ENCODE measurements around the gene PLXNA2.

PLXNA2 gene

DNA sequence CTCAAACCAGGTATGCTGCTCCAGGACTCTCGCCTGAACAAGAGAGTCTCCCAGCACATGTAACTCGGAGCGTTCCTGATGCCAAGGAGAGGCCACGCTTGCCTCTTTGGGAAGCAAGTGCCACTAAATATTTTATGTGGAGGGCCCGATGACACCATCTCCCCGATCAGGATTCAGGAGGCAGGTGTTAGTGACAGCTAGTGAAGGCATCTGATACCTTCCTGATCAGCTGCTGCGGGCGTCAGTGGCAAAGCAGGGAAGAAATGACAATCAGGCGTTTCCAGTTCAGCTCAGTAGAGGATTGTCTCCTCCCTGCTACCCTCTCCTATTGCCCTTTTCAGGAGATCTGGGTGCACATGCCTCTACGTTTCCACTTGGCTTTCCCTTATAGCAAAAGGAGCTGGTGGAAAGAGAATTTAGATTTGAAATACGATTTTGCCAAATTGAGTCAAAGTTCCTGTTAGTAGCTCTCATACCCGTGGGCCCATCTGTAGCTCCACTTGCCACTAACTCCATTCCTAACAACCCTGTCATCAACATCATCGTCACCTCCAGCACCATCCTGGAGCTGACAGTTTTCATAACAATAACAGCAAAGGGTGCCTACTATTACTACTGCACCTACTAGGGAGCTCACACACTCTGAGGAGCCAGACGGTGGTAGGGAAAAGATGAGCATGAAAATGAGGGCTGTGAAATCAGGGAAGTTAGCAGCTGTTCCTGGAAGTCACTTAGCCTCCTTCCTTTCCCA is 21.6 kb downstream of the PLXNA2 start:
- no peak for DNase-seq (ENCODE audit: low read depth, low spot score)

DNA sequence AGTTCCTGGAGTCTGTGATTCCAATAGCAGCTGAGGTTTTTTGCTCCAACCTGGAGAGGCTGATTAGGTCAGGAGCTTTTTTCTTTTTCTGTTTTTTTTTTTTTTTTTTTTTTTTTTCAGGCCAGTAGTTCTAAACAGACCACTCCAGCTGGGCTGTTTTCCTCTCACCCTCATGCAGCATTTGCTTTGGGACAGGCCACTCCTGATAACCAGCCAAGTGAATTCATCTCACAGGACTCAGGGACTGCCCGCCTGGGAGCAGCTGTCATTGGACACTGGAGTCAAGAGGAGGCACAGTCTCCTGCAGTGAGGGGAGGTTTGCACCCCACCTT is 22.9 kb downstream of the PLXNA2 start:
- no peak for DNase-seq (ENCODE audit: low read depth, low spot score)

DNA sequence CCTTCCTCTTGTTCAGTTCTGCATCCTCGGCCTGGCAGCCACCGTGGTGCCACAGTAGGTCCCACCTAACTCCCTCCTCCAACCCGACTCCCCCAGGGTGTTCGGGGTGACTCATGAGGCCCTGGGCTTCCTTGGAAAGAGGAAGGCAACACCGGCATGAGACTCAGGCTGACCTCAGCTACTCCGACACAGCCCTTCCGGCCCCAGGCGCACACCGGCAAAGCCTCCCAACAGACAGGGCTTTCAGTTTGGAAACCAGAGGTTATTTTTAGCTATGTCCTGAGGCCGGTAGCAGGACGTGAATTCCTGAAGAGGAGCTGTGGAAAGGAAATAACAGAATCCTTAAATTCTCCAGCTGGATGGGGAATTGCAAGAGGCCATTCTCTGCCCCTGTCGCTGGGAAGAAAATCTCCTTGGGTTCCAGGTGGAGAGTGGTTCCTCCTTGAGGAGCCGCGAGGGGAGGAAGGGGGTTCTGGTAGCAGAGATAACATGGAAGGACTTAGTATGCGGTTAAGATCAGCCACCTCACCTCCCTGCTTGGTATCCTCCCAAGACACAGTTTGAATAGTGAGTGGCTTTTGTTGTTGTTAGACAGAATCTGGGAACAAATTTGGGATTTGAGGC is 24.4 kb downstream of the PLXNA2 start:
- peak; percentile 79 for DNase-seq (ENCODE audit: low read depth, low spot score)

DNA sequence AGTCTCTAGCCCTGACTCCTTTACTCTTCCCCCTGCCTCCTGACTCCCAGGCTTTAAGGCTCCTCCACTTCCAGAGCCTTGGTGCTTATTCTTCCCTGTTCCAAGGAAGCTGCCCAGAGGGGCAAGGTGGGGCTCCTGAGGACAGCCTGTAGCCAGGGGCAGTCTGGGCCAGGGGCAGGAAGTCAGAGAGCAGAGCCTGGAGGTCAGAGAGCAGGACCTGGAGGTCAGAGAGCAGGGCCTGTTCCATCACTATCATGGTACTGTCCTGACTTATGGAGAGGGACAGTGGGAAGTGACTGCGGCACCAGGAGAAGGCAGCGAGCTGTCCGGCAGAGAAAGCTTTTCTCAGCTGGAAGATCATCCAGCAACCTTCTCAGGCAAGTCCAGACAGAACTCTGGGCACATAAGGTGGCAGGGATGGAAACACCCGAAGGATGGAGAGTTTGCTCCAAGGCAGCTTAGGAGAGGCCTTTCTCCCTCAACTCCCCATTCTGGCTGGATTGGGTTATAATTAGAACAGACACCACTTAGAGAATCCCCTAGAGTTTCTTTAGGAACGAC is 25.0 kb downstream of the PLXNA2 start:
- no peak for DNase-seq (ENCODE audit: low read depth, low spot score)

DNA sequence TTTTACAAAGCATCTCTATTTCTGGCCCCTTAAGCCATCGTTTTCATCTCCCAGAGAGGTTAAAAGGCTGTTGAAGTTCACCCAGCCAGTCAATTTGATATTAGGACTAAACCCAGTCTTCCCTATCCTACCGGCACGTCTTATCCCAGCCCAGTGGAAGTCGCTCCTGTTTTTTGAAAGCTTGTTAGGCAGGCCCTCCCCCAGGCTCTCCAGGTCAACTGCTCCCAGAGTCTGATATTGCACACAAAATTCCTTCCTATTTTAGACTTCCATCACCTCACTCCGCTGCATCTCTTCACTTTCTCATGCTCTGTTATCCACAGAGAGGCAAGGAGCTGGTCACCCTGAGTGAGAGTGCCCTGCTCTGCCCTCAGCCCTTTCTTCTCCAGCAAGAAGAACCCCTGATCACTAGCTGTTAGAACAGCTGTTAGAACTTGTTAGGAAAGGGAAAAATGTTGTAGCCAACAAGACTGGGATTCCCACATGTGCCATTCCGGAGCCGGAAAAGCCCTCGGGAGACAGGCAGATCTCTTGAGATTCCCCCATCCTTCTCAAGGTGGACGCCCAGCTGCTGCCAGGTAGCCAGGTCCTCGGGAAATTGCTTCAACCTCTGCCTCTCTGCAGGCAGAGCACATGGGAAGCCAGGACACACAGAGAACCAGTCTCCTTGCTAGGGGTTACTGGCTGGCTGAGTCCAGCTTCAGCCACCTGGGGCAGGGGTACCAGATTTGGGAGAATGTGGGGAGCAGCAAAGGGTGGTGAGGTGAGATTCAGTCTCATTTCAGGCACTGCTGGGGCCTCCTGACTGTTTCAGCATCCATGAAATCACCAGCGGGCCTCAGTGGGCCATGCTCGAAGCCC is 25.7 kb downstream of the PLXNA2 start:
- DNase-seq (ENCODE audit: low read depth, low spot score) = no peak

DNA sequence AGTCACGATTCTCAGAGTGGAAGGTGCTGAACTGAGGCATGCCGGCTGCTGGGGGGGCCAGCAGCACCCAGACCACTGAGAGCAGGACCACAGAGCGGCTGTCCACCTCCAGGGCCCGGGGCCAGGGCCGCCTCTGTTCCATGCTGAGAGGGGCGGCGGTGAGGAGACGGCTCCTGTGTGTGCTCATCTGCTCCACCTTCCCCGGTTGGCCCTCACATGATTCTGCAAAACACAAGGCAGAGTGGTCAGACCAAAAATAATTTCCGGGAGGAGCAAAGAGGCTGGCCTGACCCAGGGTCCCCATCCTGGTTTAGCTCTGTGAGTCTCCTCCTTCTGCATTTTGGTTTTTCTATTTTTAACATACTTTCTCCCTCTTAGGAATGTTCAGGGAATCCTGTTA is 26.4 kb downstream of the PLXNA2 start:
- no peak for DNase-seq (ENCODE audit: low read depth, low spot score)

DNA sequence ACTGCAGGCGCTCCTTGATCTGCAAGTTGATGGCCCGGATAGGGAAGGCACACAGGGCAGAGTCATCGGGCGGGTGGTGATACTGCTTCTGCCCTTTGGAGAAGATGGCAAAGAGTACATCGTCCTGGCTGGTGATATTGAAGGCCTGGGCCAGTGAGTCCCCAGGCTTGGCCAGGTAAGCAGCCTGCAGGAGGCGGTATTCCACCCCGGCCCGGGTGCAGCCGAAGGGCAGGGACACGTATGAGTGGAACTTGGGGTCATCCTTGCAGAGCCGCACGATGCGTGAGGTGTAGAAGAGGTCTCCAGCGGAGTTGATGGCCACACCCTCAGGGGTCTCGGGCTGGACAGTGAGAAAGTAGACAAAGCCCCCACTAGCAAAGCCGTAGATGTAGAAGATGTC is 27.4 kb downstream of the PLXNA2 start:
- no peak for DNase-seq (ENCODE audit: low read depth, low spot score)

DNA sequence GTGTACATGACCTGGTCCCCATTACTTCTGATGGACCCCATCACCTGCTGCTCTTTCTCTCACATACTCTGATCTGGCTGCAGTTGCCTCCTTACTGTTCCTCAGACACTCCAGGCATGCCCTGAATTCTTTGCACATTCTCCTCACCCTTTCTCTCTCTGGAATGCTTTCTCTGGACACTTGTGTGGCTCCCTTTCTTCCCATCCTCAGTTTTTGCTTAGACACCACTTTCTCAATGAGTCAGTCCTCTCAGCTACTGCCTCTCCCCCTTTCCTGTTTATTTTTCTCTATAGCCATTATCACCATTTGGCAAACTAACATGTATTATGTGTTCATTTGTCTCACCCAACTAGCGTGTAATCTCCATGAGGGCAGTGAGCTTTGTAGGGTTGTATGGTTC is 28.1 kb downstream of the PLXNA2 start:
- peak; percentile 58 for DNase-seq (ENCODE audit: low read depth, low spot score)

DNA sequence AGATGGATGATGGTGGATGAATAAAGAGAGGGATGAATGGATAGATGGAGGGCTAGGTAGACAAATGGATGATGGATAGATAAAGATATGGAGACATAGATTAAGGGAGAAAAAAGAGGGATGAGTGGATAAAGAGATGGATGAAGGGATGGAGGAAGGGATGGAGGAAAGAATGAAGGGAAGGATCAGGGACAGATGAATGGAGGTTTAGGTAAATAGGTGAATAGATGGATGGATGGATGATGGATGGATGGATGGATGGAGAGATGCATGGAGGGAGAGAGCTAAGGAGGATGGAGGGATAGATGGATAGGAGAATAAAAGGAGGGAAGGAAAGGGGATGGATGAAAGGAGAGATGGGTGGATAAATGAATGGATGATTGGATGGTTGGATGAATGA is 28.8 kb downstream of the PLXNA2 start:
- DNase-seq (ENCODE audit: low read depth, low spot score) = no peak

DNA sequence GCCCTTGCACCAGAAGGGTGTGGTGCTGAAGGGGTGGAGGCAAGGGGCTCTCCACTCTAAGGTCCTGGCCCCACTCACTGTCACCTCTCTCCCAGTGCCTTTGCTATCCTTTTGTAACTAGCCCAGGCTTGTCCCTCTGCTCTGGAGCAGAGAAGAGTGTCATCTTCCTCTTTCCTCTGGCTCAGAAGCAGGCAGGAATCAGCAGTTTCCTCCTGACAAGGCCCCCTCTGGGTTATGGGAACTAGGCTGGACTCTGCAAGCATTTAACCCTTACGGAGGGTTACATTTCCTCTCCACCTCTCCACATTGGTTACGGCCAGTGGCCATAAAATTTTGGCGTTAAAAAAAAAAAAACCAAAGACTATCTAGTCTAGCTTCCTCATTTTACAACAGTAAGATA is 30.4 kb downstream of the PLXNA2 start:
- no peak for DNase-seq (ENCODE audit: low read depth, low spot score)

DNA sequence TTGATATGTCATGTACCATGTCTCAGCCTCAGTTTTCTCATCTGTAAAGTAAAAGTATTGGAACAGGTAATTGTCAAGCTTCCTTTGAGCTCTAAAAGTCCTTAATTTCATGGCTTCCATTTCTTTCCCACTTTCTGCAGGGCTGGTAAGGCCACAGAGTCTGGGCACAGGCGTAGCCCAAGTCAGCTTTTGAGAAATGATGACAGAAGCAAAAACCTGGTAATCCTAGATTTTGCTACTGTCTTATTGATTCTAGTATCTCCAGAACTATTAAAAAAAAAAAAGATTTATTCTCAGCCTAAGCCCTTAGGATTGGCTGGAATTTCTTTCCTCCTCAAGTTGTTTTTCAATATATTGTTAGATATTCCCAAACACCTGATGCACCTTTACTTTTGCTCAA is 31.3 kb downstream of the PLXNA2 start:
- no peak for DNase-seq (ENCODE audit: low read depth, low spot score)

DNA sequence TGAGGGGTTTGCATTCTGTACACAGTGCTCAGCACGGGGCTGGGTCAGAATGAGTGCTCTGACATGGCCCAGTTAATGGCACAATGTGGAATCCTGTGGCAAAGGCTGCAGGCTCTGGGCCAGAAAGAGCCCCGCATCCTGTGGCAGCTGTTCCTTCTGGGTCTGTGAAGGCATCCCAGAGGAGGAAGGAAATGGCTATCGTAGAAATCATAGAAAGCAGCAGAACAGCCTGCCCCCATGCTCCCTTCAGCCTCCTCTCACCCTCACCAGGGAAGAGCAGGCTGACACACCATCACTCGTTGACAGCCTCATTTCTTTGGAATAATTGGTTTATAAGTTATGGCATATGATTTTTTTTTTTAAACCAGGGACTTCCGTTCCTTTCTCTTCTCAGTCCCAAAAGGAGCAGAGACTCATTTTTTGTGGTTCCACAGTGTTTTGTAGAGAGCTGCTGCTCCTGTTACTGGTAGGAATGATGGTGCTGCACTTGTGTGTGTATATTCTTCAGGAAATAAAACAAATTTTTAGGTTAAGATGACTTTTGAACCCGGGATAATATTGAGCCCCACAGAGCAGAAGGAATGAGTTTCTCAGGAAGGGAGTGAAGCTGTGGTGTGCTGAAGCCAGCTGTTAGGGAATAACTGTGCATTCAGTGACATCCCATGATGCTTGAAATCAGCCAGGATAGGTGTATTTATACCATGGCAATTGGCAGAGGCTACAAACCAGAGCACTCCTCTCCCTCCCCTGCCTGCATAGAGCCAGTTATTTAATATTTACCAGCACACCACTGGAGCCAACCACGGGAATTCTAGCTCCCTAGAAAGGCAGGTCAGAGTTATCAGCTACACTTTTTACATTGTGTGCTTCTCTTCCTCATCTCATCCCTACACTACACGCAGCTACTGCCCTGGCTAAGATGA is 32.0 kb downstream of the PLXNA2 start:
- DNase-seq (ENCODE audit: low read depth, low spot score) = no peak

DNA sequence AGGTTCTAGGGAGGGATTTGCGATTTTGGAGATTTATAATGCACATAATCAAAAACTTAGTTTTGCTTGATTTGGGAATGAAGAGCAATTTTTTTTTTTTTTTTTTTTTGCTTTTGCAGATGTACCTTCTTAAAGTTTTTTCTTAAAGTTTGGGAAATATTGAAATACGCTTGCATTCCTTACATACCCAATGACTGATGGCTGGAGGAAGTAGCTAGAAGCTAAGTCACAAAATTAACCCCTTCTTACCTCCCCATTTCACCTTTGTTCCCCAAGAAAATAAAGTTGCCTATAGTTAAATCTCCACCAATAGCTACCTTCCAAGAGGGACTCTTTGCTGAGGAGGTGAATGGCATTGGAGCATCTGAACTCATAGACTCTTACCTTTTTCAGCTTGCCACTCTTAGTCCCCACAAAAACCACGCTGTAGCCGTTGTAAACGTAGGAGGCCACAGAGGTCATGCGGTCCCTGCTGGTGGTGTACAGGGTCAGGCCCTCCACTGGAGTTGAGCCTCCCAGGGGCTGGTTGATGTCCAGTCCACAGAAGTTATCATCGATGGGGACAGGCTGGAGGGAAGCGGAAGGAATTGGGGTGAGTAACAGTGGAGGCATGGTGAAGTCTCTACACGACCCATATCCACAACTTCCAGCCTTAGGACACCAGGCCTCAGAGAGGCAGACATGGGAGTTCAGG is 34.1 kb downstream of the PLXNA2 start:
- no peak for DNase-seq (ENCODE audit: low read depth, low spot score)

DNA sequence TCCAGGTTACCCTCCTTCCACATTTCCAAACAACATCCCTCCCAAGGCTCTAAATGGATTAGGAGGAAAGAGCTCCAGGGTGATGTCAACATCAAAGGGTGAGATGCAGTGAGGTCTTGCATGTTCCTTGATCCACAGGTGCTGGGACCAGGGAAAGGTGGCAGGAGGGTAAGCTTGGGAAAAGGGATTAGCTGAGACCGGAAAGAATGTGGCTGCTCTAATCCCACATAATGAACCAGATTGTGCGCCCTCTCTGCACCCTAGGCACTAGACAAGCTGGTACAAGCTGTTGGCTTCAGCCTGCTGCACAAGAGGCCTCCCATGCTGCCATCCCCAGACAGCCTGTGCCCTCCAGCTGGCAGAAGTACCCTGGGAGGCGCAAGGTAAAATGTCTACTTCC is 34.9 kb downstream of the PLXNA2 start:
- DNase-seq (ENCODE audit: low read depth, low spot score) = no peak

DNA sequence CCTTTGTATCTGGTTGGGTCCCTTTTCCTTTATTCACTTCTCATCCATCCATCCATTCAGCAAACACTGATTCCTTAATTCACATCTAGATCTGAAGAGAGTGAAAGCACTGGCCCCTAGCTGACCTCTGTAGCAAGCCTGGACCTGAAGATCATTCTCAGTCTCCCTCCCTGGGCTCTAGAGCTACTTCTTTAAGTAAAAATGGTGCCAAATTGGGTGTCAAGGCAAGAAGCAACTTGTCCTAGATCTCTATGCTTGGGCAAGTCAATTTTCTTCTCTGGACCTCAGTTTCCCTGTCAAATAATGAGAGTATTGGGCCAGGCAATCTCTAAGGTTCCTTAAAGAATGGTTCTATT is 36.1 kb downstream of the PLXNA2 start:
- no peak for DNase-seq (ENCODE audit: low read depth, low spot score)

DNA sequence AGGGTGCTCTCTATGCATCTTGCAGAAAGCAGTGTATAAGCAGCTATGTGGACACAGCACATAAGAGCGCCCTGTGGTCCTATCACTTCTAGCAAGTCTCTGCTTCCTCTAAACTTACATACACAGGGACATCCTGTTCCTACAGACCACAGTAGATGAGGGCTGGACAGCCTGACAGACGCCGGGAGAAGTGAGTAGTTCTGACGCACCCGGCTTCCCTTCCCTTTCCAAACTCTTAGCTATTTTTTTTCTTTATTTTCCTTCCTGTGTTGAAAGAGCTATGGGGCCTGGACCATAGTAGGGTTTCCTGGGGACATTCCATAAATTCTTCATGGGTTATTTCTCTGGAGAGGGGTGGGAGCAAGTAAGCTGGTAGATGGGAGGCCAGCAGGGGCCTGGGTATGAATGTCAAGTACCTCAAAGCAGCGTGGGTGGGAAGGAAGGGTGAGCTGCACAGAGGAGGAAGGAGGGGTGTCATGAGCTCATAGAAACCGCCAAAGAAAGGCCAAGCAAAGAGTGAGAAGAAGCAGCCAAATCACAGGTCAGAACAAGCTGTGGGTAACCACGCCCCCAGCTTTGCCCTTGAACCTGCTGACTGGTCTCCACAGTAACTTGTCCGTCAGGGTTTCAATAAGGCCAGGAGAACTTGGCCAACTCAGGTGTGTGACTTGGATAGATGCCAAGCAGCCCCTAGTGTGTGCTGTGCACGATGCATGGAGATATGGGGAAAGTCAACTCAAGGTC is 36.6 kb downstream of the PLXNA2 start:
- peak; percentile 97 for DNase-seq (ENCODE audit: low read depth, low spot score)

DNA sequence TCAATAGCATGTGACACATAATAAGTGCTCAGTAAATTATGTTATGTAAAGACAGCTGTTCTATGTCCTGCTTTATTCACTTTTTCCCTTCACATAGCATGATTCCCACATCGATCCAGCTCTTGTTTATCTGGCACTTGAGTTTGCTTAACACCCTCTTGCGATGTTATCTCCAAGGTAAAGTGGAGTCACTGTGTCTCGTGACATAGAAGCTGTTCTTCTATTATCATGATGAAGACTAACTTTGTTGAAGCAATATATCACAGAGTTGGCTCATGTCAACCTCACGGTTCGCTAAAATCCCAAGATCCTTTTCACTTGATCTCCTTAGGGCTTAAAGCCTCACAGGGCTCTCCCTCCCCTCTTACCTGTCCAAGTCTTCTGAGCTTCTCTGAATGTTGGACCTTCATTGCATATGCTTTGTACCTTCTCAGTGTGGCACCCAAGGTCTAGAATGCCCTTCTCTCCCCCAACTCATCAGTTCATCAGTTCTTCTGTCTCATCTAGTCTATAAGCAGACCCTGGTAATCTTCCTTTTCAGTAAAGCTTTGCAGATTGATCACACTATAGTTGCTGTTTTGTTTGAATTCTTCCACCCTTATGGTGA is 38.0 kb downstream of the PLXNA2 start:
- no peak for DNase-seq (ENCODE audit: low read depth, low spot score)

DNA sequence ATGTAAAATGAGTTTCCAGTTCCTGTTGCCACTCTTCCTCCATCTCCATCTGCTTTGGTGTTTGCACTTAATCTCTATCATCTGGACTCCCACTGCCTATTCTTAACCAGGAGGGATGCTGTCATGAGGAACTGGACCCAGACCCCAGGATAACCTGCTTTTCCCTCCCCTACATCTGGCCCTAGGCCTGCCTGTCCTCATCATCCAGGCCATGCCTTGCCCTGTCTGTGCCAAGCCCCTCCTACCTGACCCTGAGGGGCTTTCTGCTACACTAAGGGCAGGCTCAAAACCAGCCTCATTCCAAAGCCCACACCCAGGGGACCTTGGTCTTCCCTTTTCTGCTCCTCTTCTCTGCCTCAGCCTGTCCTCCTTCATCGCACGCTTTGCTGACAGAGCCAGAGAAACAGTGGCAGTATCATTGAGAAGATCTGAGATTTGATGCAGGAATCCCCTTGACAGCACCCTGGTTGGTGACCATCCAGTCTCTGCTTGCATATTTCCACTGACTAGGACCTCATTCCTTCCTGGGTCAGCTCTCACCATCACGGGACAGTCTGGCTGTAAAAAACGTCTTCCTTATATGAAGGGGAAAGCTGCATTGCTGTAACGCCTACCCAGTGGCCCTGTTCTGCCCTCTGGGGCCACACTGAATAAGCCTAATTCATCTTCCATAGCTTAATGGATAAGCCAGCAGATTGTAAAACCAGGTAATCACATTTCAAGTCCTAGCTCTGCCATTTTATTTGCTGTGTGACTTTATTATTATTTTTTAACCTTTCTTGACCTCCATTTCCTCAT is 38.8 kb downstream of the PLXNA2 start:
- no peak for DNase-seq (ENCODE audit: low read depth, low spot score)

DNA sequence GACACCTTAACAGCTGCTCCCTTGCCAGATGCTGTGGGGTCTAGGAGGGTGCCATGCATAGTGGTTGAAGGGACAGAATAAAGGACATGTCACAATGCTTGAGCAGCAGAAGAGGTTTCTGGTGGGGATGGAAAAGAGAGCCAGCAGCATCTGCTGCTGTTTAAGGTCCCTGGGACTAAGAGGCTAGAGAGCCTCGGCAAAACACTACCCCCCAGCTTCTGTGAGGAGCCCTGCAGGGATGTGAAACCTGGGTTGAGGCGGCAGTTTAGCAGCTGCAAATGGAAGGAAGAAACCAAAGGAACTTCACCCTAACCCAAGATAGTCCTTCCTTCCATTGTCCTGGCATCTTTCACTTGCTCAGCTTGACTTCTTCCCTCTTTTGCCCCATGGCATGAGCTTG is 39.4 kb downstream of the PLXNA2 start:
- no peak for DNase-seq (ENCODE audit: low read depth, low spot score)
